Hematopoietic multipotent progenitor cell treated with erythropoietin and hydrocortisone succinate and interleukin-3 and kit ligand, for 17 days (in vitro differentiated cells): ENCODE measurements around the gene NEU4.
"Not testable (repeated sequence)": the region's sequence is repeated elsewhere in the genome, so short reads cannot be mapped to it uniquely, and the experiment has no call there.

Experiments used
- DNase-seq: peaks from one replicate; pipeline ENCODE4 v3.0.0-alpha.2; 2015; ENCODE audit warnings: low spot score

NEU4 gene

GRCh38 chr2:241775223-241776177 is 33.5 kb upstream of the NEU4 start:
- DNase-seq, result no peak

GRCh38 chr2:241776336-241777169 is 32.4 kb upstream of the NEU4 start, which contains the start of gene GAL3ST2:
TSS of gene GAL3ST2 (plus strand) at chr2:241776822. CDS start at chr2:241776956, 134 bp downstream.
- DNase-seq, result no peak

GRCh38 chr2:241777170-241777685 is 31.8 kb upstream of the NEU4 start:
- no peak for DNase-seq

GRCh38 chr2:241777686-241778627 is 31.0 kb upstream of the NEU4 start:
- DNase-seq, result no peak

GRCh38 chr2:241780939-241781569 is 27.9 kb upstream of the NEU4 start:
- DNase-seq, result no peak

- not testable (repeated sequence) for DNase-seq
Observed at GRCh38 chr2:241782053-241782452, 26.9 kb upstream of the NEU4 start.

- DNase-seq, result no peak
Observed at GRCh38 chr2:241788135-241788534, 20.9 kb upstream of the NEU4 start.

GRCh38 chr2:241788572-241788971 is 20.4 kb upstream of the NEU4 start:
- no peak for DNase-seq

GRCh38 chr2:241791385-241791784 is 17.6 kb upstream of the NEU4 start:
- DNase-seq, result not testable (repeated sequence)

- DNase-seq, result no peak
Observed at GRCh38 chr2:241793385-241793784, 15.6 kb upstream of the NEU4 start.

- no peak for DNase-seq
Observed at GRCh38 chr2:241794250-241794823, 14.7 kb upstream of the NEU4 start.

GRCh38 chr2:241795021-241795999 is 13.7 kb upstream of the NEU4 start:
- DNase-seq, result no peak

- no peak for DNase-seq
Observed at GRCh38 chr2:241796209-241796608, 12.8 kb upstream of the NEU4 start.

- DNase-seq, result no peak
Observed at GRCh38 chr2:241796610-241797138, 12.3 kb upstream of the NEU4 start.

GRCh38 chr2:241797441-241798080 is 11.4 kb upstream of the NEU4 start:
- DNase-seq, result no peak

- no peak for DNase-seq
Observed at GRCh38 chr2:241798081-241798630, 10.8 kb upstream of the NEU4 start.

- no peak for DNase-seq
Observed at GRCh38 chr2:241798631-241799521, 10.1 kb upstream of the NEU4 start.
